SK-N-SH (cell line): ENCODE measurements around the gene BCL2L15.

Experiments
- SMC3 ChIP-seq: IDR thresholded peaks from 2 replicates; pipeline ENCODE4 v1.6.1; 2012; ENCODE audit warnings: low read depth, low read length, improper control_type of control experiment
- YY1 ChIP-seq: IDR thresholded peaks from 2 replicates; pipeline ENCODE4 v1.4.0; 2012; ENCODE audit warnings: low read depth, mild to moderate bottlenecking
- TF ChIP-seq, protein P1 (sequence below): fragments of 200-600 bp; sonication (generic); IDR thresholded peaks from 2 replicates; pipeline ENCODE4 v1.6.1; 2017; ENCODE audit warnings: antibody characterized with exemption, mild to moderate bottlenecking, moderate library complexity

- TF ChIP-seq SMC3 (peak; percentile 15; the same call in 1 of the 2 replicates), YY1 (peak; percentile 98)
- TF ChIP-seq, protein P1, sequence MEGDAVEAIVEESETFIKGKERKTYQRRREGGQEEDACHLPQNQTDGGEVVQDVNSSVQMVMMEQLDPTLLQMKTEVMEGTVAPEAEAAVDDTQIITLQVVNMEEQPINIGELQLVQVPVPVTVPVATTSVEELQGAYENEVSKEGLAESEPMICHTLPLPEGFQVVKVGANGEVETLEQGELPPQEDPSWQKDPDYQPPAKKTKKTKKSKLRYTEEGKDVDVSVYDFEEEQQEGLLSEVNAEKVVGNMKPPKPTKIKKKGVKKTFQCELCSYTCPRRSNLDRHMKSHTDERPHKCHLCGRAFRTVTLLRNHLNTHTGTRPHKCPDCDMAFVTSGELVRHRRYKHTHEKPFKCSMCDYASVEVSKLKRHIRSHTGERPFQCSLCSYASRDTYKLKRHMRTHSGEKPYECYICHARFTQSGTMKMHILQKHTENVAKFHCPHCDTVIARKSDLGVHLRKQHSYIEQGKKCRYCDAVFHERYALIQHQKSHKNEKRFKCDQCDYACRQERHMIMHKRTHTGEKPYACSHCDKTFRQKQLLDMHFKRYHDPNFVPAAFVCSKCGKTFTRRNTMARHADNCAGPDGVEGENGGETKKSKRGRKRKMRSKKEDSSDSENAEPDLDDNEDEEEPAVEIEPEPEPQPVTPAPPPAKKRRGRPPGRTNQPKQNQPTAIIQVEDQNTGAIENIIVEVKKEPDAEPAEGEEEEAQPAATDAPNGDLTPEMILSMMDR = no peak
Observed at GRCh38 chr1:113928941-113929749, 41.8 kb upstream of the BCL2L15 start, which contains the start of gene HIPK1.
